GM23338 (cell line): ENCODE data around the gene KRT16.
"Not testable (repeated sequence)": the region's sequence is repeated elsewhere in the genome, so short reads cannot be mapped to it uniquely, and the experiment has no call there.

ENCODE experiments used
- CTCF ChIP-seq, 2 experiments: fragments of 200-600 bp in 1 of 2; sonication (generic) in 1 of 2; conservative IDR thresholded peaks; 2 replicates each; pipeline versions ENCODE4 v1.5.1 to v1.6.1; 2016 to 2017; ENCODE audit warnings: antibody characterized with exemption in 2 of 2, low read depth in 2 of 2, mild to moderate bottlenecking in 2 of 2, moderate library complexity in 1 of 2
- EZH2 ChIP-seq: fragments of 200-600 bp; sonication (generic); IDR thresholded peaks from one replicate; pipeline ENCODE4 v1.8.0; 2017; ENCODE audit warnings: antibody characterized with exemption, mild to moderate bottlenecking, low read depth; ENCODE audit not compliant: unreplicated experiment
- EZH2phosphoT487 ChIP-seq: fragments of 200-600 bp; sonication (generic); IDR thresholded peaks from one replicate; pipeline ENCODE4 v1.8.1; 2018; ENCODE audit warnings: antibody characterized with exemption; ENCODE audit not compliant: unreplicated experiment
- JUNB ChIP-seq: IDR thresholded peaks from one replicate; pipeline ENCODE4 v1.6.1; 2016; ENCODE audit warnings: antibody characterized with exemption; ENCODE audit not compliant: unreplicated experiment
- NANOG ChIP-seq: IDR thresholded peaks from 2 replicates; pipeline ENCODE4 v1.6.1; 2016; ENCODE audit warnings: antibody characterized with exemption, borderline replicate concordance
- POLR2AphosphoS5 ChIP-seq: IDR thresholded peaks from 2 replicates; pipeline ENCODE4 v1.6.1; 2016; ENCODE audit warnings: antibody characterized with exemption, low read depth
- REST ChIP-seq: IDR thresholded peaks from one replicate; pipeline ENCODE4 v1.6.1; 2018; ENCODE audit warnings: antibody characterized with exemption; ENCODE audit not compliant: unreplicated experiment
- ZNF114 ChIP-seq: fragments of 250-450 bp; sonication (Bioruptor Pico); IDR thresholded peaks from 2 replicates; pipeline ENCODE4 v1.5.0; 2020; ENCODE audit warnings: mild to moderate bottlenecking, moderate library complexity
- ZNF462 ChIP-seq: fragments of 250-450 bp; sonication (Bioruptor Pico); IDR thresholded peaks from 2 replicates; pipeline ENCODE4 v1.5.0; 2020; ENCODE audit warnings: mild to moderate bottlenecking, moderate library complexity

- not testable (repeated sequence) for TF ChIP-seq JUNB; CTCF (conservative IDR thresholded peaks at IDR 0.05; ENCODE audit: low read depth in 2 of 2); ZNF114; REST; EZH2; POLR2AphosphoS5; EZH2phosphoT487; NANOG; ZNF462
Measured at GRCh38 chr17:41628073-41628370, 15.5 kb upstream of the KRT16 start.
